Hepatocyte (in vitro differentiated cells): ENCODE measurements around the gene FABP2.

Source experiments
- EZH2phosphoT487 ChIP-seq: fragments of 200-600 bp; sonication (generic); IDR thresholded peaks from one replicate; pipeline ENCODE4 v1.6.1; 2018; ENCODE audit warnings: antibody characterized with exemption, mild to moderate bottlenecking, low read depth, moderate library complexity; ENCODE audit not compliant: unreplicated experiment, severe bottlenecking
- TF ChIP-seq, protein P1 (sequence below): fragments of 200-600 bp; sonication (generic); IDR thresholded peaks from 2 replicates; pipeline ENCODE4 v1.5.1; 2016; ENCODE audit warnings: antibody characterized with exemption, mild to moderate bottlenecking; ENCODE audit not compliant: poor library complexity

DNA sequence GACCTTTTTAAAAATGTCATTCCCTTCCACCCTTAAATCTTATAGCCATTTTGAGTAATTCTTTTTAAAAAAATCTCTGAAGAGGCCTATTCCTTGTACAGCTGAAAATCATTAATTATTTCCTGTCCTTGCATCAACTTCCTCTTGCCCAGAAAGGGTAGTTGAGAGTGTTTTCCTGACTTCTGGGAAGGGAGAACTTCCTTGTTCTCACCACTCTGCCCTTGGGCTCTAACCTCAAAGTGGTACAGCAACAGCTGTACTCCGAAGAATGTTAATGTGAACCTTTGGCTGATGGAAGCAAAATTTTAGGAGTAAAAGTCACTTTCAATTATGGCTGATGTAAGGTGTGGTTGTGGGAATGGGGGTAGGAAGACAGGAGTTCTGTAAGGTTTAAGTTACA, 15.1 kb upstream of the FABP2 start:
- TF ChIP-seq, protein P1, sequence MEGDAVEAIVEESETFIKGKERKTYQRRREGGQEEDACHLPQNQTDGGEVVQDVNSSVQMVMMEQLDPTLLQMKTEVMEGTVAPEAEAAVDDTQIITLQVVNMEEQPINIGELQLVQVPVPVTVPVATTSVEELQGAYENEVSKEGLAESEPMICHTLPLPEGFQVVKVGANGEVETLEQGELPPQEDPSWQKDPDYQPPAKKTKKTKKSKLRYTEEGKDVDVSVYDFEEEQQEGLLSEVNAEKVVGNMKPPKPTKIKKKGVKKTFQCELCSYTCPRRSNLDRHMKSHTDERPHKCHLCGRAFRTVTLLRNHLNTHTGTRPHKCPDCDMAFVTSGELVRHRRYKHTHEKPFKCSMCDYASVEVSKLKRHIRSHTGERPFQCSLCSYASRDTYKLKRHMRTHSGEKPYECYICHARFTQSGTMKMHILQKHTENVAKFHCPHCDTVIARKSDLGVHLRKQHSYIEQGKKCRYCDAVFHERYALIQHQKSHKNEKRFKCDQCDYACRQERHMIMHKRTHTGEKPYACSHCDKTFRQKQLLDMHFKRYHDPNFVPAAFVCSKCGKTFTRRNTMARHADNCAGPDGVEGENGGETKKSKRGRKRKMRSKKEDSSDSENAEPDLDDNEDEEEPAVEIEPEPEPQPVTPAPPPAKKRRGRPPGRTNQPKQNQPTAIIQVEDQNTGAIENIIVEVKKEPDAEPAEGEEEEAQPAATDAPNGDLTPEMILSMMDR, result no peak
- TF ChIP-seq EZH2phosphoT487, result no peak
